CD4-positive, alpha-beta T cell treated with Interleukin-15 for 4 hours (primary cell): ENCODE data around the gene MCC.

Source experiments
- DNase-seq: peaks from one replicate; pipeline ENCODE4 v3.0.0-alpha.2; 2020; ENCODE audit warnings: low spot score

Gene MCC

GRCh38 chr5:113245427-113246225 is 242.6 kb downstream of the MCC start:
- DNase-seq, result no peak

GRCh38 chr5:113244966-113245365 is 243.3 kb downstream of the MCC start:
- DNase-seq, result no peak

- DNase-seq, result no peak
These were observed 244.9 kb downstream of the MCC start for GRCh38 chr5:113243349-113243664.

- DNase-seq, result no peak
These were observed 245.5 kb downstream of the MCC start for GRCh38 chr5:113242481-113243348.

DNA sequence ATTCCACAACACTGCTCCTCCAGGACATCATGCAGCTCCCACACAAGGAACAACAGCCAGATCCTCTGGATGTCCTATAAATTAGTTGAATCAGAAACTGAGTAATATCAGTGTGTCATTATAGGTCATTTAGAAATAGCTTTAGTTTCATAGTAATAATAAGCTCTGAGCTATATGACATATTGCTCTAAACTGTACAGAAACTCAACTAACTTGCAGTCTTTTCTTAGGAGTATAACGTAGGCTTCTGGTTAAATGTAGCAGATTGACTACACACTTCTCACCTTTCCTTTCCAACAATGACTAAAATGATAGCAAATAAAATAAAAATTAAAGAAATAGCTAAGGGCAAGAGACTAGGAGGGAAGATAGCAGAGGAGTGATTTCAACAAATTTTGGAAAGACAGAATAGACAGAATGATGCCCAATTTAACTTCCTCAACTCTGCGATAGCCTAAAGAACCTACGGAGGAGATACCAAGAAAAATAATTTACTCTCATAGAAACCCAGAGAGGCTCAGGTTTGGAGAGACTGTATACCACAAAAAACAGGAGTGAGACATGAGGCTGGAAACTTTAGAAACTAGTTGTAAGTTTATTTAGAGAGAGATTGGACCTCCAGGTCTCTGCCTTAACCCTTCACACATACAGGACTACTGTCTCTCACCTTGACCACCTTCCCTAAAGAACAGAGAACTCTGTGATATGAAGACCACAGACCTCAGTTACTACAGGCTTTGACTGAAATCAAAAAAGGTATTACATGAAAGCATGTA is 247.1 kb downstream of the MCC start:
- no peak for DNase-seq

DNA sequence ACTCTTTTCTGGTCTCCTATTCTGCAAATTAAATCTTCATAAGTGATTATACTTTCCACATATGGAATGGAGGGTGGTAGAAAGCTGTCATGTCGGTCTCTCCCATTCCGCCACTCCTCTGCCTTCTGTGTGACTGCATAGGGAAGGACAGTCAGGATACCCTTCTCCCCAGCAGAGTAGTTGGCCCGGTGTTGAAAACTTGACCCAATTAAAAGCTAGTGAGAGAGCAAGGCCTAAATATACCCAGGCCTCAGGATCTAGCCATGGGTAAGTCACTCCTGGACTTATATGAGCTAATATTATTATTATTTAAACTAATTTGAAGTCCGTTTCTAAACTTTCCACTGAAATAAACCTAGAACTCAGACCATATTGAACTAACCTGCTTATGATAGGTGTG is 248.2 kb downstream of the MCC start:
- no peak for DNase-seq

DNA sequence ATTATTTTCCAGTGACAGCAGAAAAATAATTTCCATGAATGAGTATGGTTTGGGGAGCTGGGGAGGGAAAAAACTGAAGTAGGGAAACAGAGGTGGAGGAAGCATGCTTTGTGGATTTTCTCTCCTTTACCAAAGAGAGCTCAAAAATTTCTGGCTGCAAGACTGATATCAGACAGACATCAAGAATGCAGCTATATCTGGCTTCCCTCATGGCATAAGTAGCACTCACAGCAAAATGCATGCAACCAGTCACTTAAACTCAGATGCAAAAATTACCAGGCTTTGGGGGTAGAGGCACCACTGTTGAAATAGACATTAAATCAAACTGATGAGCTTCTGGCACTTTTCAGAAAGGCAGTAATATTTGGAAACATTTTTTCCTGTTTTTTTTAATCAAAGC is 250.4 kb downstream of the MCC start:
- no peak for DNase-seq

DNA sequence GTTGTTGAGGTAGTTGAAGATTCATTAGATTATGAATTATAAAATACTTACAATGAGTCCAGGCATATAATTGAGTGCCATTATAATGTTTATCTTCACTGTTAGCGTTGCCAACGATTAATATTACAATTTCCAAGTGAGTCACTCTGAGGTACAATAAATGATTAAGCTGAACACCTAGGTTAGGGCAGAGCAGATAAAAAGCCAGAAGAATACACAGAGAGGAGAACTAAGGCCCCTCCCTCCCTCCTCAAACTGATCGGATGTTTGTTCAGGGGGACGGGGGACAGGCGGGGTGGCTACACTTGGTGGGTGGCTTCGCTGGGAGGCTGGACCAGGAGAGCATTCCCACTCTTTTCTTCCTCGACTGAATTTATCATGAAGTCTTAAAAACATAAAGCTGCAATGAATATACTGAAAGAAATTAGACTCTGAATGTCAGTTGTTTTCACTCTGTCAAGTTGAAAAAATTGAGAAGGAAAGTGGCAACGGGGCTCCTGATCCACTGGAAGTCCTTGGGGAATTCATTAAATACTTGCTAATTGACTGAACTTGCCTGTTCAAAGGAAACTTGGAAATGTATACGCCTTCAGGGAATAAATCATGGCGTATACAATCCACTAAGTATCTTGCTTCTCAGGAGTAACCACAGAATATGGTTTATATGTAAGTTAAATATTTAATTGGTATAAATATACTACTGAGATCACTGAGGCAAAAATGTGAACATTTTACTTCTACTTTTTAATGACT is 251.5 kb downstream of the MCC start:
- no peak for DNase-seq

DNA sequence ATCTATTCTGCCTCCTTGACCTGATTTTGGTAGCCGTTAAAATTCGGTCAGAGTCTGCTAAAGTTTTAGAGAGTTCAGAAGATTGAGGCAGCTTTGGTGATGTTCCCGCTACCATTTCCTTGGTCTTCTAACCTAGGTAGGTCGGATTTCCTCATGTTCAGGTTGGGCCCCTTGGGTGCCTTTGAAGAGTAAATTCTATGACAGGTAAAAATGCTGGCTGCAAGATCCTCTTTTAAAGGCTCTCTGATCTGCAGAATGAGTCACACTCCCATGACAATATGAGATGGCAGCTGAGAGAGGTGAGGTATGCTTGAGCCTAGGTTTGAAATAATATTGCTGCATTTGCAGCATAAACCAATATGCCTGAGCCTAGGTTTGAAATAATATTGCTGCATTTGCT is 252.4 kb downstream of the MCC start:
- no peak for DNase-seq

- DNase-seq, result no peak
These were observed 253.7 kb downstream of the MCC start for GRCh38 chr5:113234546-113234945.

GRCh38 chr5:113233606-113234005 is 254.6 kb downstream of the MCC start:
- DNase-seq, result no peak

GRCh38 chr5:113232667-113233066 is 255.6 kb downstream of the MCC start:
- no peak for DNase-seq

- no peak for DNase-seq
These were observed 256.0 kb downstream of the MCC start for GRCh38 chr5:113232221-113232620.

DNA sequence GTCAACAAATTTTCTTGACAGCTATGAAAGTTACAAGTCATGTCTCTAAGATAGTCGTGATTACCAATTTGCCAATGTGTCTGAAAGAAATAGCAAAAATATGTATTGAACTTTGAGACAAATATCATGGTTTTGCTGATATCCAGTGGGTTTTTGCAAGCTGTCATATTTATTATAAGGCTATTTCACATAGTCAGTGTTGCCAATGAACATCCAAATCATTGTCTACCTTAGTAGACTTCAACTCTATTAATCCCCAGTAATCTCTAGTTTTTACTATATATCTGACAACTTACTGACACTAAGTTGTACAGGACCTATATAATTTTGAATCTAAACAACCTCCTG is 256.6 kb downstream of the MCC start:
- DNase-seq, result no peak

GRCh38 chr5:113230711-113231652 is 257.3 kb downstream of the MCC start:
- no peak for DNase-seq

DNA sequence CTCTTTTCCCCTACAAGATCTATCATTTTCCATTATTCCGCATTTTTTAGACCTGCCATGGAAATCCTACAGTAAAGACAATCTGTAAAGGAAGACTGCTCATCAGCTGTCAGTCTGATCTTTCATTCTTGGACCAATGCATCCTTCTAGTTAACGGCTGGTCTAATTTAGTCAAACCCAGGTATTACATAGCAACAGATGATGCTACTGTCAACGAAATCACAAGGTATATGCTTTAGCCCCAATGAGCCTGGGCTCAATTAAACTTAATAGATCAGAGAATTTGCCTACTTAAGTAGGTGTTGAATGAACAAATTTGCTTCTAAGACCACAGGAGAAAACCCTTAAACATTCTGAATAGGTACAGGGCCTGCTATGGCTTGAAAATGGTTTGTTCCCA is 260.5 kb downstream of the MCC start:
- DNase-seq, result no peak

GRCh38 chr5:113226116-113226736 is 262.0 kb downstream of the MCC start:
- no peak for DNase-seq

- no peak for DNase-seq
These were observed 263.0 kb downstream of the MCC start for GRCh38 chr5:113225259-113225658.

DNA sequence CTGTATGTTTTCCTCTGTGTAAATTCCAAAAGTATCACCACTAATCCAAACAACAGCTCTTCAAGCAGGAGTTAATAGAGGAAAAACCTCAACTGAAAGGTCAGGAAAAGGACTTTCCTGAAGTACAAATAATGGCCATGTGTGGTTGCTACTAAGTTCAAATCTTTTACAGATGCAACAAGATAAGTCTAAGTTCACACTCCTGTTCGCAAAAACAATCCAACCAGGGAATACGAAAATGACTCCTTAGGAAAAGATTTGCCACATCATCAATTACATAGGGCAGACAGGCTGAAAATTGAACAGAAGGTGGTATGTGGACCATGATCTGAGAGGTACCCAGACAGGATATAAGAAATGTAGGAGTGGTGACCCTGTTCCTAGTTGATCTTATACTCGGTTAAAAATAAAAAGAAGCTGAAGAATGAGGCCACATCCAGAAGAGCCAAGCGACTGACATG is 263.6 kb downstream of the MCC start:
- DNase-seq, result no peak

DNA sequence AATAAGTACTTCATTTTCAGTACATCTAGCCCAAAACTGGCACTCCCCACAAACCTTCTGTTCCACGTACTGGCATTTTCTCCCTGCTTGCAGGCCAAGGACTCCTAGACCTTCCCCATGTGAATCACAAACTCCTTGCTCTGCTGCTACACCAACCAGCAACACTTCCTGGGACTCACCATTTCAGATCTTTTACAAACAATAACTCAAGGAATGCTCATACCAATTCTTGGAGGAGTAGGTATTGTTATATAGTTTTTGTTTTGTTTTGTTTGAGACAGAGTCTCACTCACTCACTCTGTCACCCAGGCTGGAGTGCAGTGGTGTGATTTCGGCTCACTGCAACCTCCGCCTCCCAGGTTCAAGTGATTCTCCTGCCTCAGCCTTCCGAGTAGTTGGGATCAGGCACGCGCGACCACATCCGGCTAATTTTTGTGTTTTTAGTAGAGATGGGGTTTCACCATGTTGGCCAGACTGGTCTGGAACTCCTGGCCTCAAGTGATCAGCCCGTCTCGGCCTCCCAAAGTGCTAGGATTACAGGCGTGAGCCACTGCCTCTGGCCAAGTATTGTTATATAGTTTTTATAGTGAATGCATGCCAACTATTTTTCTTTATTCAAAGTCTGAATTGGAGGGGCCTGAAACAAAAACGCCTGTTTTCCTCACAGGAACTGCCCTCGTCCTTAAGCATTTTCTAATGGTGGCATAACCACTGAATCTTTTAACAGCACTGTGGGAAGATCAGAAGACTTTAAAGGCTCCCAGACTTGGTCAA is 264.2 kb downstream of the MCC start:
- no peak for DNase-seq
